HepG2 (cell line): ENCODE data around the gene MACROD2. TPM values are rescaled to one million over a fixed set of nuclear protein-coding genes. Genes with fewer than 3 reads are reported as not detected.

Experiments used
- ATAC-seq: fragments of 200-7000 bp; cut with Tn5 transposase; 3 replicates; pipeline ENCODE4 v1.9.1; 2020; ENCODE audit warnings: mild to moderate bottlenecking, moderate library complexity
- BruUV-seq: library from RNA; stranded (reverse); fragments of 400-500 nt; replicated peaks from 2 replicates; lab custom pipeline; 2021; lab: Mats Ljungman, UMichigan
- CTCF ChIA-PET: fragments of 300-600 bp; formaldehyde crosslinking; extraction: SDS; loops from one replicate; lab custom pipeline; 2021; ENCODE audit warnings: low total read pairs, inconsistent platforms, low intra/inter-chr PET ratio; lab: Yijun Ruan, JAX
- POLR2A ChIA-PET: fragments of 350-600 bp; sonication (Branson Sonifier 250); formaldehyde crosslinking; loops from one replicate; lab custom pipeline; 2020; ENCODE audit warnings: antibody characterized with exemption, inconsistent platforms; lab: Yijun Ruan, JAX
- DNase-seq: peaks from one replicate; pipeline ENCODE4 v3.0.0-alpha.2; 2015; ENCODE audit warnings: low spot score
- FAIRE-seq: peaks from 3 replicates; lab custom pipeline; 2011; peaks lifted over from hg19 to GRCh38; lab: Jason Lieb, UNC
- H2AFZ ChIP-seq: one replicate; pipeline ENCODE4 v1.6.1; 2011; ENCODE audit warnings: low read length, inconsistent platforms
- H3K27ac ChIP-seq: fragments of 300-600 bp; 3 replicates; pipeline ENCODE4 v1.8.0; 2011; ENCODE audit warnings: mixed run types, mild to moderate bottlenecking, mixed read lengths, low read length, inconsistent platforms; ENCODE audit not compliant: insufficient read depth; ENCODE audit errors: extremely low read length
- H3K27me3 ChIP-seq, 2 experiments: fragments of 200-600 bp in 1 of 2; 2 replicates in 1 of 2; 3 replicates in 1 of 2; pipeline versions ENCODE4 v1.6.0 to v1.8.0; 2011; ENCODE audit warnings: low read length in 2 of 2, mild to moderate bottlenecking in 2 of 2, moderate library complexity in 2 of 2, inconsistent platforms in 1 of 2; ENCODE audit not compliant: insufficient read depth in 2 of 2, control insufficient read depth in 1 of 2
- H3K36me3 ChIP-seq, 2 experiments: fragments of 200-600 bp in 1 of 2; replicated peaks in 1 of 2; 2 replicates in 1 of 2; 3 replicates in 1 of 2; pipeline versions ENCODE4 v1.5.1 to v1.8.0; 2011; ENCODE audit warnings: low read length in 2 of 2, inconsistent platforms in 1 of 2; ENCODE audit not compliant: insufficient read depth in 2 of 2, control insufficient read depth in 1 of 2
- H3K4me1 ChIP-seq: 2 replicates; pipeline ENCODE4 v1.5.1; 2012; ENCODE audit warnings: low read length, inconsistent platforms; ENCODE audit not compliant: insufficient read depth
- H3K4me2 ChIP-seq: 2 replicates; pipeline ENCODE4 v1.6.0; 2011; ENCODE audit warnings: low read depth, low read length, inconsistent platforms
- H3K4me3 ChIP-seq, 3 experiments: fragments of 200-600 bp in 1 of 3; sonication (generic), shearing (Covaris generic) in 1 of 3; replicated peaks in 1 of 3; 2 replicates each; pipeline ENCODE4 v1.5.1; 2011 to 2016; ENCODE audit warnings: low read length in 3 of 3, inconsistent platforms in 2 of 3, low read depth in 2 of 3, mild to moderate bottlenecking in 2 of 3, control low read depth in 1 of 3, mixed read lengths in 1 of 3; ENCODE audit not compliant: insufficient read depth in 1 of 3
- H3K79me2 ChIP-seq: one replicate; pipeline ENCODE4 v1.6.1; 2011; ENCODE audit warnings: low read length, inconsistent platforms; ENCODE audit not compliant: insufficient read depth
- H3K9ac ChIP-seq: 2 replicates; pipeline ENCODE4 v1.6.0; 2011; ENCODE audit warnings: mild to moderate bottlenecking, low read depth, low read length, inconsistent platforms; ENCODE audit not compliant: insufficient read depth
- H3K9me3 ChIP-seq: 2 replicates; pipeline ENCODE4 v1.5.1; 2012; ENCODE audit warnings: mild to moderate bottlenecking, low read length
- H4K20me1 ChIP-seq: 2 replicates; pipeline ENCODE4 v1.6.0; 2011; ENCODE audit warnings: inconsistent platforms, mild to moderate bottlenecking, low read length, moderate library complexity; ENCODE audit not compliant: insufficient read depth
- BORCS8-MEF2B ChIP-seq: sonication (generic); formaldehyde crosslinking; IDR thresholded peaks from 2 replicates; pipeline ENCODE4 v1.8.0; 2022; ENCODE audit warnings: mild to moderate bottlenecking, missing genetic modification reagents
- DPF2 ChIP-seq: sonication (generic); formaldehyde crosslinking; IDR thresholded peaks from 2 replicates; pipeline ENCODE4 v1.4.0; 2020; ENCODE audit warnings: mild to moderate bottlenecking, low read depth, missing genetic modification reagents, borderline replicate concordance
- FOXA1 ChIP-seq, 2 experiments: fragments of 450-650 bp in 1 of 2; sonication (generic) in 1 of 2; formaldehyde crosslinking in 1 of 2; IDR thresholded peaks; 2 replicates each; pipeline versions ENCODE4 v1.4.0 to v1.6.1; 2016 to 2020; ENCODE audit warnings: missing genetic modification reagents in 1 of 2
- GMEB2 ChIP-seq: IDR thresholded peaks from 2 replicates; pipeline ENCODE4 v1.6.1; 2016; ENCODE audit warnings: missing biosample characterization, missing genetic modification reagents, low read depth
- HNRNPLL ChIP-seq: fragments of 200-400 bp; formaldehyde crosslinking; IDR thresholded peaks from 2 replicates; pipeline ENCODE4 v1.6.1; 2017; ENCODE audit warnings: mild to moderate bottlenecking, low read depth, low read length; ENCODE audit not compliant: poor library complexity, severe bottlenecking
- MATR3 ChIP-seq: sonication (generic); formaldehyde crosslinking; IDR thresholded peaks from 2 replicates; pipeline ENCODE4 v1.4.0; 2020; ENCODE audit warnings: missing genetic modification reagents
- MTF2 ChIP-seq: sonication (generic); formaldehyde crosslinking; IDR thresholded peaks from 2 replicates; pipeline ENCODE4 v1.5.0; 2020; ENCODE audit warnings: missing genetic modification reagents, borderline replicate concordance
- ONECUT2 ChIP-seq: sonication (generic); formaldehyde crosslinking; IDR thresholded peaks from 2 replicates; pipeline ENCODE4 v1.4.0; 2020; ENCODE audit warnings: missing genetic modification reagents
- RBM22 ChIP-seq: fragments of 200-400 bp; formaldehyde crosslinking; optimal IDR thresholded peaks from 2 replicates; pipeline ENCODE3; 2017; ENCODE audit warnings: mild to moderate bottlenecking, low read length, moderate library complexity
- TCF7L2 ChIP-seq: IDR thresholded peaks from 2 replicates; pipeline ENCODE4 v1.6.1; 2011; ENCODE audit warnings: mild to moderate bottlenecking, low read depth, low read length, moderate library complexity
- TEAD2 ChIP-seq: sonication (generic); formaldehyde crosslinking; IDR thresholded peaks from 2 replicates; pipeline ENCODE4 v1.9.0; 2021; ENCODE audit warnings: missing genetic modification reagents
- TP53 ChIP-seq: sonication (generic); formaldehyde crosslinking; conservative IDR thresholded peaks from 2 replicates; pipeline ENCODE4 v1.4.0; 2020; ENCODE audit warnings: missing genetic modification reagents
- WIZ ChIP-seq: sonication (generic); formaldehyde crosslinking; IDR thresholded peaks from 2 replicates; pipeline ENCODE4 v1.5.1; 2020; ENCODE audit warnings: mild to moderate bottlenecking, missing genetic modification reagents
- ZFP82 ChIP-seq: sonication (generic); formaldehyde crosslinking; IDR thresholded peaks from 2 replicates; pipeline ENCODE4 v1.5.1; 2020; ENCODE audit warnings: mild to moderate bottlenecking, missing genetic modification reagents, borderline replicate concordance
- ZNF431 ChIP-seq: sonication (generic); formaldehyde crosslinking; IDR thresholded peaks from 2 replicates; pipeline ENCODE4 v1.9.0; 2022; ENCODE audit warnings: missing genetic modification reagents, low read depth, mild to moderate bottlenecking, borderline replicate concordance
- ZNF546 ChIP-seq: sonication (generic); formaldehyde crosslinking; conservative IDR thresholded peaks from 2 replicates; pipeline ENCODE4 v1.8.1; 2023; ENCODE audit warnings: mild to moderate bottlenecking, missing genetic modification reagents
- ZNF564 ChIP-seq: sonication (generic); formaldehyde crosslinking; IDR thresholded peaks from 2 replicates; pipeline ENCODE4 v1.8.1; 2023; ENCODE audit warnings: mild to moderate bottlenecking, missing genetic modification reagents
- ZNF724P ChIP-seq: sonication (generic); formaldehyde crosslinking; IDR thresholded peaks from 2 replicates; pipeline ENCODE4 v1.8.0; 2022; ENCODE audit warnings: missing genetic modification reagents, borderline replicate concordance
- WGBS: methylation state at CpG from one replicate; pipeline ENCODE4 v1.1.6; 2017; ENCODE audit warnings: low lambda C conversion rate; 5-methylcytosine and 5-hydroxymethylcytosine counted together
- in situ Hi-C: cut with HindIII; loops from 2 replicates; pipeline ENCODE4 v1.10.0; 2017; ENCODE audit warnings: low pct_unique_long_range_greater_than_20kb; ENCODE audit not compliant: extremely low pct_ligation_motif_present
- intact Hi-C: fragments of 100-400 bp; cut with micrococcal nuclease; formaldehyde crosslinking; loops from one replicate; pipeline ENCODE4 v1.10.0; 2022; ENCODE audit not compliant: unreplicated experiment
- polyA plus RNA-seq, 8 experiments: library from polyadenylated mRNA; depleted of rRNA in 3 of 8; stranded (reverse) in 7 of 8; unstranded in 1 of 8; fragments of >200 nt; fragmentation: Illumina TruSeq in 4 of 8; extraction: Trizol in 4 of 8; gene quantifications; 2 replicates each; pipeline versions ENCODE4 v1.2.1 to v1.2.3, GENCODE V29; 2011 to 2016; ENCODE audit warnings: low read depth in 4 of 8, missing spikeins in 1 of 8, mixed read lengths in 1 of 8; ENCODE audit not compliant: insufficient read depth in 1 of 8
- total RNA-seq, 5 experiments: library from RNA; depleted of rRNA; stranded (reverse); fragments of >200 nt; fragmentation: Illumina TruSeq; extraction: Trizol; gene quantifications; 2 replicates each; pipeline ENCODE4 v1.2.3, GENCODE V29; 2016; ENCODE audit warnings: low read depth in 1 of 5

The MACROD2 gene
- total and polyA plus RNA-seq, 2 of the 13 experiments (the other 11 are each of a cell fraction or from before 2014, with no cell fraction given), result 0.13 to 0.51 TPM

DNA sequence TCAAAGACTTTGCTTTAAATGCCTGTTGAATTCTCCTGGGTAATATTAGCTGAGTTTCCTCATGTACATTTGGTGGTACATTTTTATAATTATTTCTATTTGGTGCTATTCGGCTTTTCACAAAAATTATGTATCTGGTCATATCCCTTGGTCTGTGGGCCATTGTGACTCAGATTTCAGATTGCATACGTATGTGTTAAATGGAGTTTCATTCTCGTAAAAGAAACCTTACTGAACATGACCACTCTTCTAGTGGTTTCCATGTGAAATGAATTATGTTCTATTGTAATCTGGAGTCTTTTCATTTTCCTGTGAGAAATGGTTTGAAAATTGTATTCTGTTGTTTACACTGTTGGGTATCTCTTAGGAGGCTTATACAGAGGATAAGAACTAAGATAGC is 728.3 kb downstream of the MACROD2 start:
- FAIRE-seq (no peak), ATAC-seq (no peak), DNase-seq (no peak)
- WGBS, result 37% methylated on average over 3 of the region's 3 CpGs
- Histone ChIP-seq H3K79me2 (no peaks in the 10 kb centered on the region), H4K20me1 (no peaks in the 10 kb centered on the region), H3K36me3 (no peaks in the 10 kb centered on the region), H3K27ac (no peak overlapping the region), H3K9ac (no peak overlapping the region), H3K4me1 (no peaks in the 10 kb centered on the region), H3K4me3 (no peak overlapping the region), H3K9me3 (no peaks in the 10 kb centered on the region), H3K27me3 (no peaks in the 10 kb centered on the region), H3K4me2 (no peak overlapping the region), H2AFZ (no peak overlapping the region)
- ChIA-PET POLR2A (no interaction called here), CTCF (no interaction called here)
- no TSS peak for BruUV-seq
- in situ Hi-C loops (no loop called here), intact Hi-C loops (no loop called here)
- TF ChIP-seq TP53 (CRISPR knock-in tag) (no peak), DPF2 (CRISPR knock-in tag) (no peak)

DNA sequence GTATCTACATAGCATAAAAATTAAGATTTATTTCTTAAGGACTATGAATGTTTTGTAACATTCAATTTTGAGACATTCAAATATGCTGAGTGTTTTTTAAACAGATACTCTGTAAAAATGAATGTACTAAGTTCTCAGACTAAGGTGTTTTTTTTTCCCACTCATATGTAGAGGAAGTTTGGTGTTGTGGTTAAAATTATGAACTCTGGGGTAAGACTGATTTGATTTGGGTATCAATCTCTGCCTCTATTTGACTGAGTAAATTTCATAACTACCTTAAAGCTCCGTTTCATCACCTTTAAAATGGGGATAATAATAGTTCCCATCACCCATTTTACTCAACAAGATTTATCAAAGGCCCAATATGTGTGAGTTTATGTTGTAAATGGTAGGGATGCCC is 728.7 kb downstream of the MACROD2 start:
- H3K4me1 ChIP-seq, result no peaks in the 10 kb centered on the region
- BruUV-seq, result no TSS peak
- ChIA-PET POLR2A (no interaction called here), CTCF (no interaction called here)
- in situ Hi-C loops, result no loop called here
- H3K4me2 ChIP-seq, result no peak overlapping the region
- H3K36me3 ChIP-seq, result no peaks in the 10 kb centered on the region
- 4% methylated on average over 1 of the region's 1 CpG for WGBS
- H3K79me2 ChIP-seq, result no peaks in the 10 kb centered on the region
- no peak overlapping the region for H3K27ac ChIP-seq
- H2AFZ ChIP-seq, result no peak overlapping the region
- ATAC-seq (no peak), FAIRE-seq (no peak), DNase-seq (no peak)
- H3K9me3 ChIP-seq, result no peaks in the 10 kb centered on the region
- H4K20me1 ChIP-seq, result no peaks in the 10 kb centered on the region
- no peak overlapping the region for H3K4me3 ChIP-seq
- intact Hi-C loops, result no loop called here
- H3K9ac ChIP-seq, result no peak overlapping the region
- no peaks in the 10 kb centered on the region for H3K27me3 ChIP-seq
- TF ChIP-seq RBM22 (no peak), ZFP82 (no peak), FOXA1 (IDR thresholded peaks at IDR 0.05) (no peak), FOXA1 (CRISPR knock-in tag; IDR thresholded peaks at IDR 0.05) (no peak), ZNF546 (CRISPR knock-in tag) (no peak), MATR3 (CRISPR knock-in tag) (no peak), HNRNPLL (no peak), ZNF724P (CRISPR knock-in tag) (no peak), GMEB2 (CRISPR knock-in tag) (no peak), TEAD2 (CRISPR knock-in tag) (no peak), BORCS8-MEF2B (CRISPR knock-in tag) (no peak), MTF2 (CRISPR knock-in tag) (no peak), TCF7L2 (no peak), WIZ (CRISPR knock-in tag) (no peak), ZNF431 (no peak), ONECUT2 (no peak), ZNF564 (no peak)
